Measurements from ENCODE around the gene RUSC2.
"Not testable (repeated sequence)": the region's sequence is repeated elsewhere in the genome, so short reads cannot be mapped to it uniquely, and the experiment has no call there.

The RUSC2 gene

DNA sequence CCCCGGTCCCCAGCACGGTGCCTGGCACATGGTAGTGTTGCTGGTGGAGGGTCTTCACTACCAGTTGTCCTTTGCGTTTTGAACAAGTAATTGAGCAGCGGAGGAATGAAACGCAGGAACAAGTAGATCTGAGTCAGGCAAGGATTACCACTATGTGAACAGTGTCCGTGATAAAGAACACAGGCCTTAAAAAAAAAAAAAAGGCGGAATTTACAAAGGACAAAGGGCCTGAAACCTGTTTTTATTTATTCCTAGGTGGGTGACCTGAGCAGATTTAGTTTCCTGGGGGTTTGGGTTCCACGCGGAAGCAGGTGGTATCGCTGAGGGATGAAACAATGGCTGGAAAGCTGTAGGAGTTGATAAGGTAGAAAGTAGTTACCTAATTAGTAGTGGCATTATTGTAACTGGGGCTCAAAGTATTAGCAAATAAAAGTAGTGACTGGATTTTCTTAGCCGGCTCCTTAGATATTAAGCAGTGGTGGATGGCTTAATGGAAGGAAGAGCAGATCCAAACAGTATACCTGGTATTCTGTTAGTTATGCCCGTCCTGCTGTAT is 1.1 kb downstream of the RUSC2 start:
- no peak for DNase-seq

DNA sequence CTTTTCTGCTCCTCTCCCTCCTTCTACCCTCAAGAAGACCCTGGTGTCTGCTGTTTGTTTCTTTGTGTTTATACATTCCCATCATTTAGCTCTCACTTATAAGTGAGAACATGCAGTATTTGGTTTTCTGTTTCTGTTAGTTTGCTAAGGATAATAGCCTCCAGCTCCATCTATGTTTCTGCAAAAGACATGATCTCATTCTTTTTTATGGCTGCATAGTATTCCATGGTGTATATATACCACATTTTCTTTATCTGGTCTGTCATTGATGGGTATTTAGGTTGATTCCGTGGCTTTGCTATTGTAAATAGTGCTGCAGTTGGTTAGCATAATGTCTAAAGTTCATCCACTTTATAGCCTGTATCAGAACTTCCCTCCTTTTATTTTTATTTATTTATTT is 3.2 kb downstream of the RUSC2 start:
- not testable (repeated sequence) for DNase-seq

DNA sequence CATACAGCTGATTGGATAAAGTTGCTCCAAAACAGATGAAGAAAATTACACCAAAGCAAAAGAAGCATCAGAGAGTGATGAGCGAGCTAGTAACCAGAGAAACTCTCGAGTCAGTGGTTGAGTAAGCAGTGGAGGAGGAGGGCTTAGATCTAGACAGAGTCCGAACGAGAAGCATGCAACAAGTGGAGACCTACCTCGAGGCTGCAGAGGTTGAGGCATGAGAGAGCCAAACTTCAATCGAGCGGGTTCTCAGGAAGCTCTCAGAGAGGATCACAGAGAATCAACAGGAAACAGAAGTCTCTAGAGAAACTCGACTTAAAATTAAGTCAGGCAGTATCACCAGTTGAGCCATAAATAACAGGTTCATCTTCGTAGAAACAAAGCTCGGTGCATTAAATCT is 6.1 kb downstream of the RUSC2 start:
- peak; percentile 8 for DNase-seq

DNA sequence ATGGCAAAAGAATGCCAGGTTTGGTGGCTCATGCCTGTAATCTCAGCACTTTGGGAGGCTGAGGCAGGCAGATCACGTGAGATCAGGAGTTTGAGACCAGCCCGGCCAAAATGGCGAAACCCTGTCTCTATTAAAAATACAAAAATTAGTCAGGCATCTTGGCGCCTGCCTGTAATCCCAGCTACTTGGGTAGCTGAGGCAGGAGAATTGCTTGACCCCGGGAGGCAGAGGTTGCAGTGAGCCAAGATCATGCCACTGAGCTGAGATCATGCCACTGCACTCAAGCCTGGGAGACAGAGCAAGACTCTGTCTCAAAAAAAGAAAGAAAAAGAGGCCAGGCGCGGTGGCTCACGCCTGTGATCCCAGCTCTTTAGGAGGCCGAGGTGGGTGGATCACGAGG is 8.3 kb downstream of the RUSC2 start:
- DNase-seq: not testable (repeated sequence)

DNA sequence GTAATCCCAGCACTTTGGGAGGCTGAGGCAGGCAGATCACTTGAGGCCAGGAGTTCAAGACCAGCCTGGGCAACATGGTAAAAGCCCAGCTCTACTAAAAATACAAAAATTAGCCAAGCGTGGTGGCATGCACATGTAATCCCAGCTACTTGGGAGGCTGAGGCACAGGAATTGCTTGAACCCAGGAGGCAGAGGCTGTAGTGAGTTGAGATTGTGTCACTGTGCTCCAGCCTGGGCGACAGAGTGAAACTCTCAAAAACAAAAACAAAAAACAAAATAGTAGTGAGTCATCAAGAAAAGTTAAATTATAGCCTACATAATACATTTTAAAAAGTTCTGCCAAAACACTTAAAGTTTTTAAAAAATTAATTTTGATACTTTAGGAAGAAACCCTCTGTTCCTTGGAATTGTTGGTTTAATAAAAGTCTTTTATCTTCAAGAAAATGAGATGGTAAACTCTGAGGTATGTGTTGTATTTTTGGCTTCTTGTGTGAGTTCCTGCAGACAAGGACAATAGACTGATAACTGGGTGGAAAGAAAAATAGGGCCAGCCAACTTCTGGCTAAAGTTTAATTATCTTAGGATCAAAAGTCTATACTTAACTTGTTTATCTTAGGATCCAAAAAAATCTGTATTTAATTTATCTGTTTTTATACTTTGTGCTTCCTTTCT is 9.3 kb downstream of the RUSC2 start:
- DNase-seq: no peak

DNA sequence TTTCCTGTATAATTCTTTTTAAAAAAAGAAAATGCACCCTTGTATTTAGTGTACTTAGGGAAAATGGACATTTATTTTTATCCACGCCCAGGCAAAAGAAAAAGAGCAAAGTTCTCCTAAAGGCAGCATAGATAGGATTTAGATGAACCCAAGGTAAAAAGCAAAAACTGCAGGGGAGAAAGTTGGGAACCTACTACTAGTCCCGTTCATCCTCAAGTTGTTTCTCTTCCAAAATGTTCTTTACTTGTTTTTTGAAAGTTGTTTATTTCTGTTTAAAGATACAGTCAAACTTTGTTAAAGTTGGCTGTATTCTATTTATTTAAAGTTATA is 9.8 kb downstream of the RUSC2 start:
- no peak for DNase-seq

DNA sequence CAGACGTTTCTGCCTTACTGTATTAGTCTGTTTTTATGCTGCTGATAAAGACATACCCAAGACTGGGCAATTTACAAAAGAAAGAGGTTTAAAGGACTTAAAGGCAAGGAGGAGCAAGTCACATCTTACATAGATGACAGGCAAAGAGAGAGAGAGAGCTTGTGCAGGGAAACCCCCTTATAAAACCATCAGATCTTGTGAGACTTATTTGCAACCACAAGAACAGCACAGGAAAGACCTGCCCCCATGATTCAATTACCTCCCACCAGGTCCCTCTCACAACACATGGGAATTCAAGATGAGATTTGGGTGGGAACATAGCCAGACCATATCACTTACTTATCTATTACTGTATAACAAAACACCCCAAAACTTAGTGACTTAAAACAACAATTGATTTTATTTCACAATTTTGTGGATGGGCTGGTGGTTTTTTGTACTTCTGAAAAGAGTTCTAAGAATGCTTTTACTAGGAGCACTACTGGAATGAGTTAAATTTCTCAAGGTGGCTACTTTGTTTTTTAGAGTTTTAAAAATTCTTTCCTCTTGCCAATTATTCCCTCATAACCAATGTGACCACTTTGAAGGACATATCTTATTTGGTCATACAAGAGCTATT is 10.3 kb downstream of the RUSC2 start:
- no peak for DNase-seq

DNA sequence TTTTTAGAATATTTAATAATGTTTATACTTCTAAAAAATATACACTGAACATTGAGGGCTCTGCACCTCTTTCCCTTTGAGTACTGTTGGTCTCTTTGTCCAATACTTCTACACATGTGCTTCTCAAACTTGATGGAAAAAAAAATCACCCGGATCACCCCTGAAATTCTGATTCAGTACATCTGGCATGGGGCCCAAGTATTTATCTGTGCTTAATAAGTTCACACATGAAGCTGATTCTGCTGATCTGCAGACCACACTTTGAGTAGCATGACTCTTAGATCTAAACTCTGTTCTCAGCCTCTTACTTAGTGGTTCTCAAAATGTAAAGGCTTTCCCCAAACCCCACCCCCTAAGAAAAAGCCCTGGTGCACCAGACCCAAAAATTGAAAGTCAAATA is 12.0 kb downstream of the RUSC2 start:
- DNase-seq: no peak

DNA sequence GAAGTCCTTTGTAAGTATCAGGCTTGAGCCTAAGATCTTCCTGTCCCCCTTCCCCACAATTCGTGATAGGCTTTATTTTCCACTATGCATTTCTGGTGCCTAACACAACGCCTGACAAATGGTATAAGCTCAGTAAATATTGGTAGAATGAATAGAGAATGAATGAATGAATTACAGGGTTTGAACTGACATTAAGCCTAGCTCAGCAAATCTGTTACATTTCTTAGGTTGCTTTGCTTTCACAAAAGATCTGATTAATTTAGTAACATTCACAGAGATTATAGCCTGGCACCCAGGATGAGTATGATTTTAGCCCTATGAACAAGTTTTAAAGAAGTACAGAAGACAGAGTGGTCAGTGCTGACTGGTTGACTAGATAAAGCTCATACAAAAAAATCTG is 16.4 kb downstream of the RUSC2 start:
- no peak for DNase-seq

DNA sequence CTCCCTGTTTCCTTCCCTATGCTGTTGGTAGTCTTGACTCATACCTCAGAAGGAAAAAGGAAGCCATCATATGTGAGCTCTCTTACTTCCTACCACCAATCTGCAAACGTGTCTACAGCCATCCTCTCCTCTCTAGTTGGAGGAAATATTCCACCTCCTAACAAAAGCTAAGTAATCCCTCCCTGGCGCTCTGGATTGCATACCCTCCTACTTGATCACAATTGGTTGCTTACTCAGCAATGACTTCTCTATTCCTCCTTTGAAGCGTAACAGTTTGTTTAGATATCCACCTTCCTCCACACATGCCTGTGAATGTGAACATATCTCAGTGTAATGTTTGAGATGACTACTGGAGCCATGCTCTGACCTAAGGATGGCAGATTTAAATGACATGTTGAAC is 18.2 kb downstream of the RUSC2 start:
- DNase-seq: no peak

DNA sequence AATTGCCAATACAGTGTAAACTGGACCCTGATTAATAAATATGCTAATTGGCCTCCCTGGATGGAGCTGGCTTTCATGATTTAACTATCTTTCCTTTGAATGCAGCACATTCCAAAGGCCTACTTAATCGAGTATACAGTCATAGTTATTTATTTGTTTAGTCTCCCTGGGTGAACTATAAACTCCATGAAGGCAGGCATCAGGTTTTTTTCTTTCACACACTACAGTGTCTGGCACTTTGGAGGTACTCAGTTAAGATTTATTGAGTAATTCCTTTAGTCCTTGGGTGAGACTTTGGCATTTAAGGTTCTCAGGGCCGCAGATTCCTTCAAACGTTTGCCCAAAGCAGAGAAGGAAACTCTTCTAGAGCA is 20.5 kb downstream of the RUSC2 start:
- no peak for DNase-seq

DNA sequence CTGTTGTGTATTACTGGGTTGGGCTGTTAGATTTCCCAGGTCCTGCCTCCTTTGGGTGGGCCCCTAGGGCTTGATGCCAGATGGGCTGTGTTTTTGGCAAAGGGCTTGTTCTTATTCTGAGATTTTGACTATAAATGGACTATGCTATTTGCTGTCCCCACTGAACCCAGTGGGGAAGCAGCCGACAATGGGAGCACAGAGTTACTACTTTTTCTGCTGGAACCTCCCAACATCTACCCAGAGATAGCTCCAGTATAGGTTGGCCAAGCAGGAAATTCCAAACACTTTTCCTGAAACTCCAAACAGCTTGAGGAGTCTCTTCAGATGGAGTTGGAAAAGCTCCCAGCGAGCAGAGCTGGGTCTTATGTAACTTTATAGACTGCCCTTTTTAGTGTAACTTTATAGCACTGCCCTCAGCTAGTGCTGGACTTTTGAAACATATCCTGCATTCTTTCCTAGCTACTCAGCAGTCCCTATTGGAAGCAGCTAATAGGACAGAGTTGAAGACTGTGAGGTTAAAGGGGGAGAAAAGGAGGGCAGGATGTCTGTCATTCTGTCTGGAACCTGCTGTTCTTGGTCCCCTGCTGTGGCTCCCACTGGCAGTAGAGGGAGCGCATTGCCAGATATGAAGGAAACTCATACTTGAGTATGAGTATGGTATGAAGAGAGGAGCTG is 21.0 kb downstream of the RUSC2 start:
- DNase-seq: no peak

DNA sequence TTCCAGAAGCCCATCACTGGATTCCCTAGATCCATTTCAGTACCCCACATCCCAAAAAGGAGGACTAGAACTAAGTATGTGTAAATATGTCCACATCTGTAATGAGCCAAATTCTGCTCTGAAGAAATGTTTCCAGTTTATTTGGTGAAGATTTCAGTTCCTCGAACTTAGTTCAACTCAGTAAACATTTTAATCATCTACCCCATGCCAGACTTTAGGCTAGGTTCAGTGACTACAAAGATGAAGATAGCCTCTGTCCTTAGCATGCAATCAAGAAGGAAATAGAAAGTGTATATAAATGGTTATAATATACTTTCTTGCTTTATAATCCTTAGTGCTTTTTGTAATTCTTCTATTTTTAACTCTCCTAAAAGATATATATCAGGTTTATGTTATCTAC is 21.5 kb downstream of the RUSC2 start:
- no peak for DNase-seq

DNA sequence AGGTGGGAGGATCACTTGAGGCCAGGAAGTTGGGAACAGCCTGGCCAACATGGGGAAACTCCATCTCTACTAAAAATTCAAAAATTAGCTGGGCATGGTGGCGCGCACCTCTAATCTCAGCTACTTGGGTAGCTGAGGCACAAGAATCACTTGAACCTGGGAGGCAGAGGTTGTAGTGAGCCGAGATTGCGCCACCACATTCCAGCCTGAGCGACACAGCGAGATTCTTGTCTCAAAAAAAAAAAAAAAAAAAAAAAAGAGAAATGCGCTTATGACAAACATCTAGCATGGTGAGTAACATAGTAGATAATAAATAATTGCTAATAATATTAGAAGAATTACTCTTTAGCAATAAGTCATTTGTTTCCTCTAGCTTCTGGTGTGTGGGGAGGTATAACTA is 25.9 kb downstream of the RUSC2 start:
- DNase-seq: no peak

DNA sequence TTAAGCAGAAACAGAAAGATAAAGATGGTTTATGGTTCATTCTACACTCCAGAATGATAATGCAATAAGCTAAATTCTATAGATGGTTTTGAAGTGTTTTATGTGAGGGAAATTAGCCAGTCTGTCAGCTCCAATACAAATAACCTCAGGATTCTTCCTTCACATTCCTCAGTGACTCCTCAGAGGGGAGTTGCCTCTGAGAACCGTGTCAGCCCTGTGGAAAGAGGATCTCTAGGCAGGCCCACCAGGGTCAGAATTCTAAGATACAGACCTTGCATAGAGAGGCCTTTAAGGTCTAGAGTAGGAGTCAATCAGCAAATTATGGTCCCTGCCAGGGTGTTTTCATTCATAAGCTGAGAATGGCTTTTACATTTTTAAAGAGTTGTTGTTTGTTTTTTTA is 26.6 kb downstream of the RUSC2 start:
- DNase-seq: no peak

DNA sequence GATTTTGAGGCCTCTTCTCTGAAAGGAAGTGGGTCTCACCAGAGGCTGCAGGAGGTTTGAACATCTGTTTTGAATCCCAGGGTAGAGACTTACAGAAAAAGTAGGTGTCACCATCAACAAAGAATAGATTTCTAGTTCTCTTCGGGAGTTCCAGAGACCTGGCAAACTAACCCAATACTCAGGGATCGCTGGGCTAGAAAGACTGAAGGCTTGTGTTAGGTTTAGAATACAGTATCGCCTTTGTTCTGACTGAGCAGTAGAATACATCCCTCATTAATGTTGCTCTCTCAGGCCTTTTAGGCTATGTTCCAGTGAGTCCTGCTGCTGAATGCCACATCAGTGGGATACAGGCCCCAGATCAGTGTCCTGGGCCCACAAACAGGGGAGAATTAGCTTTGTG is 27.2 kb downstream of the RUSC2 start:
- no peak for DNase-seq

DNA sequence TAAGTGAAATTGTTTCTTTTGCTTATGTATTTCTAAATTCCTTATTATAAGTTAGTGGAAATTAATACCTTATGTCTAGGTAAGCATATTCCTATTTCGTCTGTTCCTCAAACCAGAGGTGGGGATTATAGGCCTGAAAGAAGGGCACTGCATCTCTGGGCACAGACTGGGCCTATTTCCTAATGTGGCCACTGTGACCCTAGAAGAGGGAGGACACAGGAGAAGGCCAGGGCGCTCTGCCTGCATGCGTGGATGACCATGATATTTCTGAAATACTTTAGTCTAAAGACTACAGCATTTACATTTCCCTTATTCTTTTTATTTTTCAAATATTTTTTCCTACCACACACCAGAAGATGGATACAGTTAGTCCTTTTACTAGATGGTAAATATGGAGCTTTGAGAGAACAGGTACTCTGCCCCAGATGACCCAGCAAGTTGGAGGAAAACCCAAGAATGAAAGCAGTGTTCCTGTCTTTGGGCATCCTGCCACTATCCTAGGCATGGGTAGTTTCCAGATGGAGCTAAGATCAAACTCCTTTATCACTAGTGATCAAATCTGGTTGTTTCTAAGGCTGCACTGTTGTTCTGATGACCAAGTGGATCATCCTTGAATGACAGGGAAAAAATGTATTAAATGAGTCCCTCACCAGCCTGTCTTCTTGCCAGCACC is 27.8 kb downstream of the RUSC2 start:
- no peak for DNase-seq

DNA sequence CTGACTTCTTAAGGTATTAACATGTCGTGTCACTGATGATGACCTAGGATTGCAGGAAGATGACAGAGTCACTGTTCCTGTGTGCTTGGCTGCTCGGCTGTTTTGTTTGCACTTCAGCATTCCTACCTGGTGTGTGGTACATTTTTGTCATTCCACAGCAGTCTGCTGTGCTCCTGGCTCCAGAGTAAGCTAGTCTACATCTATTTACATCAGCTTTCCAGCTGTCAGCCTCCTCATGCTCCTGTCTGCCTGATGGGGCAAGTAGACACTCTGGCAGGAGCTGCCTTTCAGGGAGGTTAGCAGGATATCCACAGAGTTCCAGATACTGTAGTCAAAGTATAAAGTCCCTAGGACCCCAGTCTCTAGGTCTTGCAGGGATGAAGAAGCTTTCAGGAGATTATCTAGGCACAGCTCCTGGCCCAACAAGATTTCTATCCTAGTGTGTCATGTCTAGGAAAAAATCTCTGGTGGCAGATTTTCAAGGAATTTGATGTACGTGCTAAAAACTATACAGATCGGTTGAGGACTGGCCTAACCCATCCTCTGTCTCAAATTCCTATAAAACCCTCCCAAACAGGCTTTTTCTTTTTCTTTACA is 28.4 kb downstream of the RUSC2 start:
- no peak for DNase-seq

DNA sequence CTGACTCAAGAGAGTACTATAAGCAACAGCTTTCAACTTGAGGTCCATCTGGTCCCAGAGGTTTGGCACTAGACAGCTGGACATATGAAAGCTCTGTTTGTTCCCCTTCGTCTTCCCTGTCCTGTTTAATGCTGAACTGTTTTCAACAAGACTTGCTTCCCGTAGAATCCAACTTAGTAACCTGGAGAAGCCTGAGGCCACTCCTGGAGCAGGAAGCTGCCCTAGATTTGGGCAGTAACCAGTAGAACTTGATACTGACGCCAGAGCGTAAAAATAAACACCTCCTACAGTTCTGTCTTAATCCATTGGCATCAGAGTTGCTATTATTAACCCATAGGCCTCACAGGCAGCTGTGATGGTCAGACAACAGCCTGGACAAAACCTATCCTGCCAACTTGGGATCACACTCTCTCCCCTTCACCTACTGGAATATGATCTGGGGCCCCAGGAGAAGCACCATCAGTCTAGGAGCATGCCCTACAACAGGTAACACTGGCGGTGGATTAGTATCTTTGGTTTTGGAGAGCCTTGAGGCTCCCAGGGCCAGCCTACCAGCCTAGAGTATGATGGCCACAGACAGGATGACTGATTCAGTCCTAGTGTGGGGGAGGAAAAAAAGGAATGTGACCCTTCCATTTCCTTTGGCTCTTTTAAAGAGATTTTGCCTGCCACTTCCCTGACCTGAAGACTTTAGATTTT is 29.2 kb downstream of the RUSC2 start:
- no peak for DNase-seq

DNA sequence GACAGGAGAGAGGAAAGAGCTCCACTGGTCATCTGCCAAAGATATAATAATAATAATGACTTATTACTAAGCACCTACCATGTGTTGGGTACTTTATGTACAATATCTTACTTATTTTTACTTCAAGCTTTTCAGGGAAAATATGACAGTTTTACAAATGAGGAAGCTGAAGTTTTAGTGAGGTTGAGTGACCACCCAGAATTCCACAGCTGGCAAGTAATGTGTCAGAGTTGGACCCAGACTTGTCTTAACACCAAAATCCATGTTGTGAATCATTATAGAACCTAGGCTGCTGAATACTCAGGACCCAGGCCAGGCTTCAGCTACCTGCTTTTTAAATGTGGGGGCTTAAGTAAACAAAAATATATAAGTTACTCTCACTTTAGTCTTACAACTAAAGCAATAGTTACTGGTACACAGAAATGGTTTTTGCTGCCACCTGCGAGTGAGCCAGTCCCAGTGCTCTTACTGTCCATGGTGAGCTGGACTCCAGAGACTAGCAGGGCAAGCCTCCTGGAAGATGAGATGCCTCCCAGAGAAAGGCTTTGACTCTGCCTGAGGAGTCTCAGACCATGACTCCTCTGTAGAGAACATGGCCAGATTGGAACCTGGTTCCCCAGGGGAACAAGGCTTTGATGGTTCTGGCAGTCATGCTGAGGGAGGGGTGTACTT is 29.9 kb downstream of the RUSC2 start:
- no peak for DNase-seq

DNA sequence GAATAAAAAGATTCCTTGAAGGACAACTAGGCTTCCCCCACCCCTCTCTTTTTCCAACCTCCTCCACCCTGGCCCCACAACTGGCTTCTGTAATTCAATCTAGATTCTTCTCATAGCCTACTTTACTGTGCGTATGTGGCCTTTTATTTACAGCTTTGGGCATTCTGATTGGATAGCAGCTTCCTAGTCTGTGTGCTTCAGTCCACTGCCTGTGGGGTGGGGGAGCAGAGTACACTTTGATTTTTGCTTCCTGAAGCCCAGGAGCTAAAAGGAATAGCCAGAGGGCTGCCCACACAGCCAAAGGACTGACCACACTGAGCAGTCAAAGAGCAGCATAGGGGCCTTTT is 30.4 kb downstream of the RUSC2 start:
- no peak for DNase-seq

DNA sequence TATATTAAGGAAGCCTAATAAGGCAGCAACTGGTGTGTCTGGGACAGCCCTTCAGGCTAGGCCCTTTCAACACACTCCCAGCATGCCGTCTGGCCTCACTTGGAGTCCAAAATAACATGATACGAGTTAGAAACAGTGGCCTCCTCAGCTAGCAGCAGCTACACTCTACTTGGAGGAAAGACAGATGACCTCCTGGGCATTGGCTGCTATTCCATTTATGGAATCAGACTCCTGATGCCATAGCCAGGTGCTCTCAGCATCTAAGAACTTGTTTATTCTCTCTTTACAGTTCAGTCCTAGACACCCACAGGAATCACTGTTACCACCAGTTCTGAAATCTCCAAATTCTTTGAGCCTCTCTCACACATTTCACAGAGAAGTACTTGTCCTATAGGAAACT is 31.8 kb downstream of the RUSC2 start:
- DNase-seq: no peak

All from stimulated activated CD4-positive, alpha-beta T cell treated with anti-CD3 and anti-CD28 coated beads, Interleukin-15, amount 100 ng/mL, for 24 hours (primary cell).